Measurements from ENCODE around the gene CHTOP.

The CHTOP gene

DNA sequence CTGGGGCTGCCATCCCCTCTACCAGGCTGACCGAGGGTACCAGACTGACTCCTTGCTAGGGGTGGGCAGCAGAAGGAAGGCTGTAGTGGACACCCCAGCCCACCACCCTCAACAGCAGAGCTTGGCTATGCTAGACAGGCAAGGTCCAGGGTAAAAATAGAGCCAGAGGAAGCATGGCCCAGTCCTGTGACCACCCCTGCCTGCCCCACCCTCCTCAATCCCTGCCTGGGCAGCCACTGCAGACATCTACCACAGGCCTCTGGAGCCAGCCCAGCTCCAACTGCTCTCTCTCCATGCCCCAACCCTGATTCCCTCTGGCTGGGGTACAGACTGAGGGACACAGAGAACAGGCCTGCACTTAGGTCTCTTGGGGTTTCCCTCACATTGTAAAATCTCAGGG, 3.9 kb upstream of the CHTOP start:
- TF ChIP-seq, protein P1, sequence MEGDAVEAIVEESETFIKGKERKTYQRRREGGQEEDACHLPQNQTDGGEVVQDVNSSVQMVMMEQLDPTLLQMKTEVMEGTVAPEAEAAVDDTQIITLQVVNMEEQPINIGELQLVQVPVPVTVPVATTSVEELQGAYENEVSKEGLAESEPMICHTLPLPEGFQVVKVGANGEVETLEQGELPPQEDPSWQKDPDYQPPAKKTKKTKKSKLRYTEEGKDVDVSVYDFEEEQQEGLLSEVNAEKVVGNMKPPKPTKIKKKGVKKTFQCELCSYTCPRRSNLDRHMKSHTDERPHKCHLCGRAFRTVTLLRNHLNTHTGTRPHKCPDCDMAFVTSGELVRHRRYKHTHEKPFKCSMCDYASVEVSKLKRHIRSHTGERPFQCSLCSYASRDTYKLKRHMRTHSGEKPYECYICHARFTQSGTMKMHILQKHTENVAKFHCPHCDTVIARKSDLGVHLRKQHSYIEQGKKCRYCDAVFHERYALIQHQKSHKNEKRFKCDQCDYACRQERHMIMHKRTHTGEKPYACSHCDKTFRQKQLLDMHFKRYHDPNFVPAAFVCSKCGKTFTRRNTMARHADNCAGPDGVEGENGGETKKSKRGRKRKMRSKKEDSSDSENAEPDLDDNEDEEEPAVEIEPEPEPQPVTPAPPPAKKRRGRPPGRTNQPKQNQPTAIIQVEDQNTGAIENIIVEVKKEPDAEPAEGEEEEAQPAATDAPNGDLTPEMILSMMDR (IDR thresholded peaks at IDR 0.05; ENCODE audit: poor library complexity, severe bottlenecking) = no peak
- Histone ChIP-seq H3K36me3 (ENCODE audit: low read depth) (peaks cover 11% of the 10 kb centered on the region), H3K4me3 (ENCODE audit: severe bottlenecking) (no peak overlapping the region), H3K27me3 (ENCODE audit: insufficient read depth, poor library complexity, severe bottlenecking) (no peaks in the 10 kb centered on the region), H3K4me1 (ENCODE audit: insufficient read depth, poor library complexity, severe bottlenecking) (peaks cover 6% of the 10 kb centered on the region), H3K27ac (ENCODE audit: poor library complexity, severe bottlenecking) (no peak overlapping the region), H3K9me3 (ENCODE audit: severe bottlenecking) (no peaks in the 10 kb centered on the region)
- DNase-seq (ENCODE audit: low spot score) (no peak), ATAC-seq (ENCODE audit: low read depth) (no peak)

DNA sequence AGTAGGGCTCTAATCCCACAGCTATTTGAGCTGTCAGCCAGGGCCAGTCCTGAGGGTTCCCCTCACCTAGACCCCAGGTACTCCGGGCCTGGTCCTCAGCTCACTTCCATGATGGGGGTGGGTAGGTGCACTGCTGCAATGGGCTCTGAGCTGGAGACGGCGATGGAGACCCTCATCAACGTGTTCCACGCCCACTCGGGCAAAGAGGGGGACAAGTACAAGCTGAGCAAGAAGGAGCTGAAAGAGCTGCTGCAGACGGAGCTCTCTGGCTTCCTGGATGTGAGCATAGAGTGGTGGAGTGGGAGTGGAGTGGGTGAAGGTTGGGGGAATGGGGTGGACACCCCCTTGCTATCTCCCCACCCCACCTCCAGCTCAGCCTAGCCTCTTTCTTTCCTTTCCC, 3.5 kb upstream of the CHTOP start:
- H3K4me3 ChIP-seq (ENCODE audit: severe bottlenecking) = no peak overlapping the region
- H3K27me3 ChIP-seq (ENCODE audit: insufficient read depth, poor library complexity, severe bottlenecking) = no peaks in the 10 kb centered on the region
- H3K9me3 ChIP-seq (ENCODE audit: severe bottlenecking) = no peaks in the 10 kb centered on the region
- ATAC-seq (ENCODE audit: low read depth) = no peak
- H3K4me1 ChIP-seq (ENCODE audit: insufficient read depth, poor library complexity, severe bottlenecking) = peaks cover 6% of the 10 kb centered on the region
- DNase-seq (ENCODE audit: low spot score) = no peak
- TF ChIP-seq, protein P1 (IDR thresholded peaks at IDR 0.05; ENCODE audit: poor library complexity, severe bottlenecking) = no peak
- no peak overlapping the region for H3K27ac ChIP-seq (ENCODE audit: poor library complexity, severe bottlenecking)
- H3K36me3 ChIP-seq (ENCODE audit: low read depth) = peaks cover 11% of the 10 kb centered on the region

- Histone ChIP-seq H3K27me3 (ENCODE audit: insufficient read depth, poor library complexity, severe bottlenecking) (no peaks in the 10 kb centered on the region), H3K4me1 (ENCODE audit: insufficient read depth, poor library complexity, severe bottlenecking) (peaks cover under 1% of the 10 kb centered on the region), H3K27ac (ENCODE audit: poor library complexity, severe bottlenecking) (no peak overlapping the region), H3K9me3 (ENCODE audit: severe bottlenecking) (no peaks in the 10 kb centered on the region), H3K36me3 (ENCODE audit: low read depth) (peaks cover 17% of the 10 kb centered on the region), H3K4me3 (ENCODE audit: severe bottlenecking) (no peak overlapping the region)
- DNase-seq (ENCODE audit: low spot score) (no peak), ATAC-seq (ENCODE audit: low read depth) (no peak)
- TF ChIP-seq, protein P1 (IDR thresholded peaks at IDR 0.05; ENCODE audit: poor library complexity, severe bottlenecking) = no peak
Measured at GRCh38 chr1:153631047-153632022, 2.5 kb upstream of the CHTOP start.

- peak overlapping the region; percentile 90 for H3K4me3 ChIP-seq (ENCODE audit: severe bottlenecking)
- peak overlapping the region; percentile 91 for H3K27ac ChIP-seq (ENCODE audit: poor library complexity, severe bottlenecking)
- DNase-seq (ENCODE audit: low spot score) (no peak), ATAC-seq (ENCODE audit: low read depth) (no peak)
- no peaks in the 10 kb centered on the region for H3K4me1 ChIP-seq (ENCODE audit: insufficient read depth, poor library complexity, severe bottlenecking)
- no peaks in the 10 kb centered on the region for H3K9me3 ChIP-seq (ENCODE audit: severe bottlenecking)
- no peaks in the 10 kb centered on the region for H3K27me3 ChIP-seq (ENCODE audit: insufficient read depth, poor library complexity, severe bottlenecking)
- TF ChIP-seq, protein P1 (IDR thresholded peaks at IDR 0.05; ENCODE audit: poor library complexity, severe bottlenecking) = no peak
- H3K36me3 ChIP-seq (ENCODE audit: low read depth) = peaks cover 36% of the 10 kb centered on the region
Measured at GRCh38 chr1:153633161-153633753, 609 bp upstream of the CHTOP start.
